HUES6 (cell line): ENCODE data around the gene RTKN.
"Not testable (repeated sequence)": the region's sequence is repeated elsewhere in the genome, so short reads cannot be mapped to it uniquely, and the experiment has no call there.

Experiments used
- H3K27ac ChIP-seq: 2 replicates; pipeline ENCODE4 v1.7.0; 2013; ENCODE audit warnings: low read depth, mild to moderate bottlenecking, low read length, inconsistent platforms
- H3K27me3 ChIP-seq: 2 replicates; pipeline ENCODE4 v1.6.1; 2013; ENCODE audit warnings: low read length; ENCODE audit not compliant: control insufficient read depth, insufficient read depth
- H3K36me3 ChIP-seq: 2 replicates; pipeline ENCODE4 v1.6.1; 2013; ENCODE audit warnings: low read length; ENCODE audit not compliant: control insufficient read depth, insufficient read depth
- H3K4me1 ChIP-seq: 2 replicates; pipeline ENCODE4 v1.6.1; 2013; ENCODE audit warnings: low read length; ENCODE audit not compliant: control insufficient read depth, insufficient read depth
- H3K4me3 ChIP-seq: 2 replicates; pipeline ENCODE4 v1.5.1; 2013; ENCODE audit warnings: low read depth, low read length
- H3K9ac ChIP-seq: one replicate; pipeline ENCODE4 v1.6.1; 2013; ENCODE audit warnings: mild to moderate bottlenecking, low read length
- H3K9me3 ChIP-seq: 2 replicates; pipeline ENCODE4 v1.6.1; 2013; ENCODE audit warnings: low read depth, low read length; ENCODE audit not compliant: control insufficient read depth, insufficient read depth

Gene RTKN

DNA sequence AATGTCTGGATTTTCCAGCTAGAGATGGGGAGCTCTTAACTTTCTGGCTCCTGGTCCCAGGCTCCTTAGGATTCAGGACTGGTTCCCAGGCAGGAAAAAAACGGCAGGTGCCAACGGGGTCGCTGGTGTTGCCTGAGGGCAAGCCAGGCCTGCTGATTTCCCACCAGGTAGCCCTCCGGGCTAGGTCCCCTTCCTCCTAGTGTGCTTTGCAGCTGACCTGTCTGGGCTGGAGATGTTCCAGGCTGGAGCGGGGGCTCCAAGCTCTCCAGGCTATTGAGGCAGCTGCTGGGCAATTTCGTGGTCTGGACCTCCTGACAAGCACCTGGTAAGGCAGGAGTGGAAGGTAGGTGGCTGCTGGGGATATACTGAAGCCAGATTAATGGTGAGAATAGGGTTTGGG is 32.7 kb upstream of the RTKN start:
- H3K27ac ChIP-seq = no peak overlapping the region
- H3K27me3 ChIP-seq = no peaks in the 10 kb centered on the region
- no peak overlapping the region for H3K4me3 ChIP-seq
- H3K9ac ChIP-seq = no peak overlapping the region
- H3K4me1 ChIP-seq = no peaks in the 10 kb centered on the region
- peaks cover 21% of the 10 kb centered on the region for H3K36me3 ChIP-seq
- H3K9me3 ChIP-seq = no peaks in the 10 kb centered on the region

DNA sequence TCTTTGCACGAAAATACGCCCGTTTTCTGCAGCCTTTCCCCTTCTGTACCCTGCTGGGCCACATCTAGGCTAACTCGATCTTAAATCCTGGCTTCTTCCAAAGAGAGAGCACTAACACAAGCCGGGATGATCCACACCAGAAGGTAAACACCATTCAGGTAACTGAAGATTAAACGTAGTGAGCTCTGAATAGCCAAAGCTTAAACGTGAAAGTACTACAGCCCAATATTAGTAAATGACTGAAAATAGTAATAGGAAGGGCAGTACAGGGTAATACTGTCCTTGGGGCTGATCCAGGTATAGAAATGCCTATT is 31.2 kb upstream of the RTKN start:
- H3K4me1 ChIP-seq = no peaks in the 10 kb centered on the region
- H3K9ac ChIP-seq = peak overlapping the region; percentile 89
- H3K9me3 ChIP-seq = no peaks in the 10 kb centered on the region
- H3K36me3 ChIP-seq = peaks cover 21% of the 10 kb centered on the region
- peak overlapping the region; percentile 12 for H3K27ac ChIP-seq
- H3K27me3 ChIP-seq = no peaks in the 10 kb centered on the region
- peak overlapping the region; percentile 86 for H3K4me3 ChIP-seq

DNA sequence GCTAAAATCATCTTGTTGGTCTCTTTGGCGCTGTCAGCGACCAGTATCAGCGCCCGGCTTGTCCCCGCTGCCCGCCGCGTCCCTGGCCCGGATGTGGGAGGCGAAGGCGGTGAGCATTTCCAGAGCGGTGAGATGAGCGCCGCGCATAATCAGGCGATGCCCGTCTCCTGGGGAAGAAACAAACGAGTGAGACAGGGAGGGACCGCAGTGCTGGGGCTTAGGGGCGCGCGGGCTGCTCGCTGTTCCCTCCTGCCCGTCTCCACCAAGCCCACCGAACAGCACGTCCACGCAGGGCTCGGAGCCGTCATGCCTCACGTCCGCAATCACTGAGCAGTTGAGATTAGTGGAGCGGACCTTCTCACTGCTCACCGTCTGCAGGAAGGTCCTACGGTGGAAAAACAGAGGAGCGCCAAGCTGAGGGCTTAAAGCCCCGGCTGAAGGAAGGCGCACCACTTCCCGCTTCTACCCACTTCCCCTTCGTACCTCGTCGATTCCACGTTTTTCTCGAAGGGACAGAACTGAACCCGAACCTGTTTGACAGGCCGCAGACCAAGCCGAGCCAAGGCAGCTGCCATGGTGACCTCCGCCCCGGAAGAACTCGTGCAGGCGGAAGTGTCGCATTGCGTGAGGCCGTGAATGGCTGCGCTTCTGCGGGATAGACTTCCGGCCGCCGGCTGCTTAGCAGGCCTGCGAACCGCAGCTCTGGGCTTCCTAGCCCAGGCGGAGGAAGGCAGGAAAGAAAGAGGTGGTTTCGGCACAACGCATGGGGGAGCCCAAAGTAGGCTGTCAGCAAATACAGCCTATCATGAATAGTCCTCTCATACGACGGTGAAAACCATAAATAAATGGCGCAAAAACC is 30.6 kb upstream of the RTKN start, which contains the start of gene MRPL53:
MRPL53 (minus strand) TSS at position 595 of the 859 bp plus-strand sequence; CDS start at position 575, 20 bp downstream.
- Histone ChIP-seq H3K9ac (peak within 1 kb of the TSS; percentile 89), H3K27ac (peak within 1 kb of the TSS; percentile 12), H3K27me3 (no peaks in the 10 kb centered on the region)

DNA sequence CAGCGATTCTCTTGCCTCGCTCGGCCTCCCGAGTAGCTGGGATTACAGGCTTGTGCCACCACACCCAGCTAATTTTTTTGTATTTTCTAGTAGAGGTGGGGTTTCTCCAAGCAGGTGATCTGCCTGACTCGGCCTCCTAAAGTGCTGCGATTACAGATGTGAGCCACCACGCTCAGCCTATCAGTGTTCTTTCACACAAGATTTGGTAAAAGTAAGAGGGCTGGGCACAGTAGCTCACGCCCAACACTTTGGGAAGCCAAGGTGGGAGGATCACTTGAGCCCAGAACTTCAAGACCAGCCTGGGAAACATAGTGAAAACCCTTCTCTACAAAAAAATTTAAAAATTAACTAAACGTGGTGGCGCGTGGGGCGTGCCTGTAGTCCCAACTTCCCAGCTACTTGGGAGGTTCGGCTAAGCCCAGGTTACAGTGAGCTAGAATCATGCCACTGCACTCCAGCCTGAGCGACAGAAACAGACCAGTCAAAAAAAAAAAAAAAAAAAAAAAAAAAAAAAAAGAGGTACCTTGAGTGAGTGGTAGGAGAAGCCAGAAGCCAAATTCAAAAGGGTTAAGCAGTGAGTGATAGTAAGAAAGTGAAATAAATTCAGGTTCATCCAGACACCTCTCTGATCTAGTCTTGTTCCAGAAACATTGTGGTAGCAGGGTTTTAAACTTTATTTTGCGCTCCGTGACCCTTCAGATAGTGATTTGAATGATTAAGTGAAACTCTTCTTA is 29.8 kb upstream of the RTKN start:
- peaks cover 15% of the 10 kb centered on the region for H3K36me3 ChIP-seq
- no peak overlapping the region for H3K27ac ChIP-seq
- H3K4me1 ChIP-seq = no peaks in the 10 kb centered on the region
- peak overlapping the region; percentile 86 for H3K4me3 ChIP-seq
- H3K9ac ChIP-seq = peak overlapping the region; percentile 89
- no peaks in the 10 kb centered on the region for H3K9me3 ChIP-seq
- H3K27me3 ChIP-seq = no peaks in the 10 kb centered on the region

More for the DNA sequence above, 30.6 kb upstream of the RTKN start, which contains the start of gene MRPL53:
- Histone ChIP-seq H3K4me1 (no peaks in the 10 kb centered on the region), H3K9me3 (no peaks in the 10 kb centered on the region), H3K36me3 (peaks cover 17% of the 10 kb centered on the region), H3K4me3 (peak within 1 kb of the TSS; percentile 86)

DNA sequence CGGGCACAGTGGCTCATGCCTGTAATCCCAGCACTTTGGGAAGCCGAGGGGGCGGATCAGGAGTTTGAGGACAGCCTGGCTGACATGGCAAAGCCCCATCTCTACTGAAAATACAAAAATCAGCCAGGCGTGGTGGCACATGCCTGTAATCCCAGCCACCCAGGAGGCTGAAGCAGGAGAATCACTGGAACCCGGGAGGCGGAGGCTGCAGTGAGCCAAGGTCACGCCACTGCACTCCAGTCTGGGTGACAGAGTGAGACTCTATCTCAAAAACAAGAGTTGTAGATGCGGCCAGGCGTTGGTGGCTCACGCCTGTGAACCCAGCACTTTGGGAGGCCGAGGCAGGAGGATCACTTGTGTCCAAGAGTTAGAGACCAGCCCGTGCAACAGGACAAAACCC is 29.0 kb upstream of the RTKN start:
- not testable (repeated sequence) for H3K27me3 ChIP-seq, H3K9ac ChIP-seq, H3K9me3 ChIP-seq, H3K4me1 ChIP-seq, H3K27ac ChIP-seq, H3K4me3 ChIP-seq
- H3K36me3 ChIP-seq = peaks cover 15% of the 10 kb centered on the region

DNA sequence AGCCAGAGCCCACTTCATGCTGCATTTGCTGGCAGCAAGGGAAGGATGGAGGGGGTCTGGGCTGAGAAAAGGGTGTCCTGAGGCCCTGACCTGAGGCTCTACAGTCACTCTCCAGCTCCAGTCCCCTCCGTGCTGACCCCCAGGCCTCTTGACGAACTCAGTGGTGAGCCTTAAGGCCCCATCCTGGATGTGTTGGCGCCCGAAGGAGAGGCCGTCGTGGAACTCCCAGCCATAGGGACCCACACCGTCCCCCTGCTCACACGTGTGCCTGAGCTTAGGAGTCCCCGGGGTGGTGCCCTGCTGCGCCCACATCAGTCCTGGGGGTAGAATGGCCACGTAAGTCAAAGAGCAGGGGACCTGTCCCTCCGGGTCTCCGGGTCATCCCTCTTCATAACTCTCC is 22.7 kb upstream of the RTKN start:
- Histone ChIP-seq H3K36me3 (peaks cover 23% of the 10 kb centered on the region), H3K4me3 (peak overlapping the region; percentile 88), H3K9ac (peak overlapping the region; percentile 81), H3K27me3 (no peaks in the 10 kb centered on the region), H3K4me1 (0 out of 2 replicates have a peak, but pooled peaks cover 3% of the 10 kb centered on the region), H3K27ac (no peak overlapping the region), H3K9me3 (no peaks in the 10 kb centered on the region)

DNA sequence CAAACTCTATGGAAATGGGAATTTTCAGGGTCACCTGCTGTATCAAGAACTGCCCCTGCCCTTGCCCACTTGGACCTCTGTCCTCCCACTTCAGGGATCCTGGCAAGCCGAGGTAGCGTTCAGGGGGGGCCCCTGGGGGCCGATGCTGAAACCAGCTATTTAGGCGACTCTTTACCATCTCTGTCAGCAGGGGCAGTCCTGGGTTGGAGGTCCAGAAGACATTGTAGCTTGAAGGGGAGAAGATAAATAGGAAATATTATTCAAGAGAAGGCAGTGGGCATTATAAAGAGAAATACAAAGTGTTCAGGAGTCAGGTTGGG is 21.0 kb upstream of the RTKN start:
- H3K27me3 ChIP-seq = no peaks in the 10 kb centered on the region

DNA sequence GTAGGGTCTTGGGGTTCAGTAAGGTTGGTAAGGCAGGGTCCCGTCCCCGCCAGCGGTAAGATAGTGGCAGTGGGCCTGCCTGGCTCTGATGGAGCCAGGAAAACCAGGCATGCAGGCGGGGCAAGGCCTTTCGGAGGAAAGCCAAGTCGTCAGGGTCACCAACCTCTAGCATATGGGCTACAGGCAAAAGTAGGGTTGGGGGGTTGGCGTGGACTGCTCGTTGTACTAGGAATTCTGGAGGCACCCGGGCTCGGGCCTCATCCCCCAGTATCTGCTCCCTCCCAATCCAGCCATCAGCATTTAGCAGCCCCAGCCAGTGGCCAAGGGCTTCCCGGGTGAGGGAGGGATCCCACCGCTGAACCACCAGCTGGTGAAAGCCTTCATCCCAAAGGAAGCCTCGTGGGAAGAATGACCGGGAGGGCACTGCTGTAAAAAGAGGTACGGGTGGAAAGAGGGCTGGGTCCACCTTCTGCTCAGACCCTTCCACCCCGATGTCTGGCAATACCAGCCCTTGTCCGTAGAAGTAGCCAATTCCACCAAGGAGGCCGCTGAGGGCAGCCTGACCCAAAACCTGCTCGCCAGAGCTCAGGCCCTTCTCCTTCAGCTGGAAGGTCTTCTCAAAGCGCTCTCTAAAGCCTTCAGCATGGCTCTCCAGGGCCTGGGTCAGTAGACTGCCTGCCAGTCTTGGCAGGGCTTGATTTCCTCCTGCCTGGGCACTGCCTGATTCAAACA is 20.5 kb upstream of the RTKN start:
- Histone ChIP-seq H3K4me3 (no peak overlapping the region), H3K36me3 (peaks cover 23% of the 10 kb centered on the region), H3K9ac (no peak overlapping the region), H3K4me1 (0 out of 2 replicates have a peak, but pooled peaks cover 3% of the 10 kb centered on the region), H3K9me3 (no peaks in the 10 kb centered on the region), H3K27ac (no peak overlapping the region), H3K27me3 (no peaks in the 10 kb centered on the region)

More for the DNA sequence above, 21.0 kb upstream of the RTKN start:
- 0 out of 2 replicates have a peak, but pooled peaks cover 3% of the 10 kb centered on the region for H3K4me1 ChIP-seq
- peaks cover 23% of the 10 kb centered on the region for H3K36me3 ChIP-seq
- no peaks in the 10 kb centered on the region for H3K9me3 ChIP-seq
- H3K27ac ChIP-seq = no peak overlapping the region
- no peak overlapping the region for H3K4me3 ChIP-seq
- no peak overlapping the region for H3K9ac ChIP-seq

DNA sequence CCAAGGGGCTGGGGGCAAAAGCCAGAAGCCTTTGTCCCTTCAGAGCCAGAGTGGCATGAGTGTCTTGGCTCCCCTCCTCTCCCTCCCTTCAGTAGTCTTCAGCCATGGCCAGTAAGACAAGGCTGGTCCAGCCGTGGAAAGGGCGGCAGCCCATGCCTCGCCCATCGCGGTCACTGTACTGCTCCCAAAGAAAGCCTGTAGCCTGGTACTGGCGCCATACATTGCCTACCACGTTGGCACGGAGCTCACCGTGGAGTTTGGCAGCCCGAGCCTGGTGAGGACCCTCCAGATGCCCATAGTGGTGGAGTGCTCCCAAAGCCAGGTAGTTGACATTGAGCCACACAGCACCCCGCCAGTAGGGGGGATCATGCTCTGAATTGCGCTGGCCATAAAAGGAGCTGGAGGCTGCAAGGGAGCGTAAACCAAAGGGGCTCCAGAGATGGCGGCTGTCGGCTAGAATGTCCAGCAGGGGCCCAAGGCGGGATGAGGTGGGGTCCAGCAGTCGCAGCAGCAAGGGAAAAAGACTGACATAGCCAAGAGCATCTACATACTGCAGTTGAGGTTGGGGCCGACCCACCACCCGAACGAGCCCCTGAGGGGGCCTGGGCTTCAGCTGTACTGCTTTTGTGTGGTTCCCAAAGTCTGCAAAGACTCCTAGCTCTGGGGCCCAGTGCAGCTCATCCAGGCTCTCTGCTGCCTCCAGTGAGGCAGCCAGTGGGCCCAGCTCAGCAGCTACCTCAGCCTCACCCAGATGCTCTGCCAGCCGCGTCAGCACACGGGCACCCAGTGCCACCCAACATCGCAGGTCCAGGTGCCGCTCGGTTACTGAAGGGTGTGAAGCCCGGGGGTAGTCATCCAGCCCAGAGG is 19.7 kb upstream of the RTKN start:
- Histone ChIP-seq H3K9ac (no peak overlapping the region), H3K4me1 (0 out of 2 replicates have a peak, but pooled peaks cover 3% of the 10 kb centered on the region), H3K4me3 (no peak overlapping the region), H3K36me3 (peaks cover 23% of the 10 kb centered on the region), H3K27me3 (no peaks in the 10 kb centered on the region), H3K9me3 (no peaks in the 10 kb centered on the region), H3K27ac (no peak overlapping the region)

DNA sequence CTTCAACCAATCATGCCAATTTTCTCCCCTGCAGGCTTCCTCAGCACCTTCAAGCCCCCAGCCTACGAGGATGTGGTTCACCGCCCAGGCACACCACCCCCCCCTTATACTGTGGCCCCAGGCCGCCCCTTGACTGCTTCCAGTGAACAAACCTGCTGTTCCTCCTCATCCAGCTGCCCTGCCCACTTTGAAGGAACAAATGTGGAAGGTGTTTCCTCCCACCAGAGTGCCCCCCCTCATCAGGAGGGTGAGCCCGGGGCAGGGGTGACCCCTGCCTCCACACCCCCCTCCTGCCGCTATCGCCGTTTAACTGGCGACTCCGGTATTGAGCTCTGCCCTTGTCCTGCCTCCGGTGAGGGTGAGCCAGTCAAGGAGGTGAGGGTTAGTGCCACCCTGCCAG is 18.4 kb upstream of the RTKN start:
- H3K4me3 ChIP-seq, H3K9ac ChIP-seq, H3K27me3 ChIP-seq, H3K9me3 ChIP-seq, H3K27ac ChIP-seq, H3K4me1 ChIP-seq: not testable (repeated sequence)
- H3K36me3 ChIP-seq = peaks cover 23% of the 10 kb centered on the region
